ENCODE measurements around the gene FAAP100.

Gene FAAP100

DNA sequence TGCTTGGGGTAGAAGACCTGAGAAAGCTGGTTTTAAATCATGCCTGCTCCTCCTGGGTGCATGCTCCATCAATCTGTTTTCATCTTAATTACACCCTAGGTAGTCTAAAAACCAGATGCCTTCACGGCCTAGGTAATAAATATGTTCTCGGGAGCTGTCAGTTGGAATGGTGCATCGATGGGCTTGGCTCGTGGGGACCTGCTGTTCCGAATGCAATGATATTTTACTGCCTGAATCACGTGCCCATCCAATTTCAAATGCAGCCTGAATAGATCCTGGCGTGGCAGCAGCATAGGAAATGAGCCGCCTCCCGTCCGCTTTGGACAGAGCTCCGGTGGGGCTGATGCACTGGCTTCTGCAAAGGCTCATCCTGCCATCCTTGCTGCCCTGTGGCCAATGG is 18.8 kb upstream of the FAAP100 start:
- in situ Hi-C loops (cut with HindIII; ENCODE audit: low pct_unique_long_range_greater_than_20kb, low sequenced_read_pairs), result no loop called here
- no peak for DNase-seq (ENCODE audit: low read depth in 1 of 2, low spot score in 1 of 2)
- no peak for TF ChIP-seq JUND (IDR thresholded peaks at IDR 0.05; ENCODE audit: low read depth)

- DNase-seq (ENCODE audit: low read depth in 1 of 2, low spot score in 1 of 2), result no peak
- in situ Hi-C loops (cut with HindIII; ENCODE audit: low pct_unique_long_range_greater_than_20kb, low sequenced_read_pairs), result no loop called here
- TF ChIP-seq JUND (IDR thresholded peaks at IDR 0.05; ENCODE audit: low read depth), result no peak
Observed at GRCh38 chr17:81569986-81570514, 17.9 kb upstream of the FAAP100 start.

GRCh38 chr17:81568416-81568815 is 16.3 kb upstream of the FAAP100 start:
- no peak for TF ChIP-seq JUND (IDR thresholded peaks at IDR 0.05; ENCODE audit: low read depth)
- no peak for DNase-seq (ENCODE audit: low read depth in 1 of 2, low spot score in 1 of 2)
- in situ Hi-C loops (cut with HindIII; ENCODE audit: low pct_unique_long_range_greater_than_20kb, low sequenced_read_pairs), result no loop called here

GRCh38 chr17:81567191-81567590 is 15.0 kb upstream of the FAAP100 start:
- no peak for TF ChIP-seq JUND (IDR thresholded peaks at IDR 0.05; ENCODE audit: low read depth)
- DNase-seq (ENCODE audit: low read depth in 1 of 2, low spot score in 1 of 2), result no peak
- in situ Hi-C loops (cut with HindIII; ENCODE audit: low pct_unique_long_range_greater_than_20kb, low sequenced_read_pairs), result no loop called here

DNA sequence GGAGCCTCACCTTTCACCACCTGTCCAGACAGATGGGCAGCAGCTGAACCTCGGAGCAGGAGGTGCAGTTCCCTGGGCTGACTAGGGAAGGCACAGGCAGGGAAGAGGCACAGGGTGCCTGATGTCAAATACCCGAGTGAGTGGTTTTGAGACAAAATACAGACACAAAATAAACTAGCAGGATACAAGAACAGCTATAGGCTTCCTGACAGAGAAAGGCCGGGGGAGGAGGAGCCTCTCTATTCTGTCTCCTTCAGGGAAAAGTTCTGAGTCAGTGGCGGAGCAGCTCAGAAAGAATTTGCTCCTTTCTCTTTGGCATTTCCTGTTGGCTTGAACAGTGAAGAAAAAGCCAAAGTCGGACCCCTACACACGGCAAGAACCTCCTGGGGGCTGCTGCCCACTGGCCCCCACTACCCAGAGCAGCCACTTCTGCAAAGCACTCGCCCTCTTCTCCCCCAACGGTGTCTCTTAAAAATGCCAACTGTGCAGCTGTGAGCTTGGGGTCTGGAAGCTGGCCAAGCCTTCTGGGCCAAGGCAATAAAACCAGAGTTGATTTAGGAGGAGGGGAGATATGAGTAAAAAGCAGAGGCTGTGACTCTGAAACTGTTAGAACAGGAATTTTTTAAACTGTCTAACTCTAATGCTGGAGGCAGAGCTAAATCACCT is 14.4 kb upstream of the FAAP100 start:
- in situ Hi-C loops (cut with HindIII; ENCODE audit: low pct_unique_long_range_greater_than_20kb, low sequenced_read_pairs), result no loop called here
- DNase-seq (ENCODE audit: low read depth in 1 of 2, low spot score in 1 of 2), result peak; percentile 63 to 87
- 0 out of 2 replicates have a peak, but pooled peaks have one; percentile 55 for TF ChIP-seq JUND (IDR thresholded peaks at IDR 0.05; ENCODE audit: low read depth)

DNA sequence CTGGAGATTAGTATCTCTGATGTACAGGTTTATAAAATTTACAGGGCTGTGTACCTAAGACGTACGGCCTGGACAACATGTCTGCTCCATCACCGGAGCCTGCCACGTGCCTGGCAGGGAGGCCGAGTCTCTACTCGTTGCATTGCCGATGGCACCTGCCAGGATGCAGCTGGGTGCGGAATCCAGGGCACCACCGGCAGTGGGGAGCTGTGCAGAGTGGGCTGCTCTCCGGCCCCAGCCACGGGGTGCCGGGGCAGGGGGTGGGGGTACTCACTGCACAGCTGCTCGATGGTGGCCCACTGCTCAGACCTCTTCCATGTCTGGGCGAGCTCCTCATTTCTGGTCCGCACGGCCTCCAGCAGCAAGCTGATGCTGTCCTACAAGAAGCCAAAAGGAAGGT is 13.1 kb upstream of the FAAP100 start:
- no peak for TF ChIP-seq JUND (IDR thresholded peaks at IDR 0.05; ENCODE audit: low read depth)
- in situ Hi-C loops (cut with HindIII; ENCODE audit: low pct_unique_long_range_greater_than_20kb, low sequenced_read_pairs), result no loop called here
- no peak for DNase-seq (ENCODE audit: low read depth in 1 of 2, low spot score in 1 of 2)

DNA sequence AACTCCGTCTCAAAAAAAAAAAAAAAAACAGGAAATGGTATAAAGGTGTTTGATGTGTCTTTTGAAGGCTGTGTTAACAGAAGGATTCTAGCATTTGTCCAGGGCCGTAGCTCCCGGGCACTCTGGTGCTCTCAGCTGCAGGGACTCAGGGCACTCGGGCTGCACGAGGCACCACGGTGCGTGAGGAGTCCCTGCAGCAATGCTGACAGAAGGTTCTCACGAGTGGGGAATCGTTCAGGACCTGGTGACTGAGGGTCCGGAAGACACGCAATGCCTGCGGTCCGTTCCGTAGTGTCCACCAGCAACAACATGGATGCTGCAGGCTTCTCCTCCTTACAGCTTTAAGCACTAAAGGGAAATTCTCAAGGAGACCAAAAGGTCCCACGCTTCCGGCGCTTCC is 12.6 kb upstream of the FAAP100 start:
- no peak for TF ChIP-seq JUND (IDR thresholded peaks at IDR 0.05; ENCODE audit: low read depth)
- in situ Hi-C loops (cut with HindIII; ENCODE audit: low pct_unique_long_range_greater_than_20kb, low sequenced_read_pairs), result no loop called here
- DNase-seq (ENCODE audit: low read depth in 1 of 2, low spot score in 1 of 2), result no peak

DNA sequence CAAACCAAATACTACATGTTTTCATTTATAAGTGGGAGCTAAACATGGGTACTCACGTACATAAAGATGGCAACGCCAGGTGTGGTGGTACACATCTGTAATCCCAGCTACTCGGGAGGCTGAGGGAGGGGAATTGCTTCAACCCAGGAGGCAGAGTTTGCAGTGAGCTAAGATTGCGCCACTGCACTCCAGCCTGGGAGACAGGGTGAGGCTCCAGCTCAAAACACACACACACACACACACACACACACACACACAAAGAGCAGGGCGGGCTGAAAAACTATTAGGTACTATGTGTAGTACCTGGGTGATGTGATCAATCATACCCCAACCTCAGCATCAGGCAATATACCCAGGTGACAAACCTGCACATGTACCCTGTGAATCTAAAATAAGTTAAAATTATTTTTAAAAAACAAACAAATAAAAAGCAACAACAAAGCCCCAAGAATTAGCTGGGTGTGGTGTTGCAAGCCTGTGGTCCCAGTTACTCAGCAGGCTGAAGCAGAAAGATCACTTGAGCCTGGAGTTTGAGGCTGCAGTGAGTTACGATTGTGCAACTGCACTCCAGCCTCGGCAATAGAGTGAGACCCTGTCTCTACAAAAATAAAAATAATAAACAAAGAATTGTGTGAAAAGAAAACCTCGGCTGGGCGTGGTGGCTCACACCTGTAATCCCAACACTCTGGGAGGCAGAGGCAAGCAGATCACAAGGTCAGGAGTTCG is 11.9 kb upstream of the FAAP100 start:
- in situ Hi-C loops (cut with HindIII; ENCODE audit: low pct_unique_long_range_greater_than_20kb, low sequenced_read_pairs), result no loop called here
- DNase-seq (ENCODE audit: low read depth in 1 of 2, low spot score in 1 of 2), result no peak
- TF ChIP-seq JUND (IDR thresholded peaks at IDR 0.05; ENCODE audit: low read depth), result no peak

DNA sequence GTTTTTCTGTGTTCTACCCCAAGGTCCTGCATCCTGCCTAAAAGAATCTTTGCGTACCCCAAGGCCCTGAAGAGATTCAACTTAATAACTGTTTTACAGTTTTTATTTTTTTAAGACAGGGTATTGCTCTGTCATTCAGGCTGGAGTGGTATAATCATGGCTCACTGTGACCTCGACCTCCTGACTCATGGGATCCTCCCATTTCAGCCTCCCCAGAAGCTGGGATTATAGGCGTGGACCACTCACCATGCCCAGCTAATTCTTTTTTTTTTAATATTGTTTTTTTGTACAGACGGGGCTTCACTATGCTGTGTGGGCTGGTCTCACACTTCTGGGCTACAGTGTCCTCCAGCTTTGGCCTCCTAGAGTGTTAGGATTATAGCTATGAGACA is 9.3 kb upstream of the FAAP100 start:
- TF ChIP-seq JUND (IDR thresholded peaks at IDR 0.05; ENCODE audit: low read depth), result no peak

DNA sequence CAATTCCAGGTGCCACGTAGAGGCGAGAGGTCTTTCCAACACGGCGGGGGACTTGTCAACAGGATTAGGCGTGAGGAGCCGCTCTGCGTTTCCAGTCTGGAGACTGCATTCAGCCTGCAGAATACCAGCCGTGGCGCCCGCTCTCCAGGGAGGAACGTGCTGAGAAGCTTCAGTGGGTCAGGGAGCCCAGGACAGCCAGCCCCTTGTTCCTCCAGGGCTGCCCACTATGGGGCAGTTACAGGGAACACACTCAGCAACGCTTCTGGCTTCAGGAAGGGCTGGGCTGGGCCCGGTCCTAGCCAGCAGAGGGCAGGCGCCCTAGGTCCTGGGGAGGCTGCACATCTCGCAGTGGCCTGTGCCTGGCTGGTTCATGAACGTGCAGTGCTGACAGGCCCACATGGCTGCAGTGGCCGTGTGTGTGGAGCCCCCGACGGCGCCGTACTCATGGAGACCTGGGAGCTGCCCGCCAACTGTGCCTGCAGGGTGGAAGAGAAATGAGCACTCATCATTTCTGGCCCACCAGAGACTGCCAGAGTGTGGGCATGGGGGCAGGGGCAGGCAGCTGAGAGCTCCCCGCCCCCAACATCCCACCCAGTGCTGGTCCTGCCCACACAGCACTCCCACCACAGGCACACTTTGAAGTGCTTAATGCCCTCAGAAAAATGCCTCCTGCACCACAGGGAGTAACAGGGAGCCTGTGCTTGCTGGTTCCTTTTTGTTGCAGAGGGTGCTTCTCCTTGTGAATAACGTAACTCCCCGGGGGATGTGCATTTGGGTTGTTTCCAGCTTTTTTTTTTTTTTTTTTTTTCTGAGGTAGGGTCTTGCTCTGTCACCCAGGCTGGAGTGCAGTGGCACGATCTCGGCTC is 7.0 kb upstream of the FAAP100 start:
- no peak for TF ChIP-seq JUND (IDR thresholded peaks at IDR 0.05; ENCODE audit: low read depth)
- DNase-seq (ENCODE audit: low read depth in 1 of 2, low spot score in 1 of 2), result no peak
- in situ Hi-C loops (cut with HindIII; ENCODE audit: low pct_unique_long_range_greater_than_20kb, low sequenced_read_pairs), result no loop called here

More for the DNA sequence above, 9.3 kb upstream of the FAAP100 start:
- in situ Hi-C loops (cut with HindIII; ENCODE audit: low pct_unique_long_range_greater_than_20kb, low sequenced_read_pairs), result no loop called here
- no peak for DNase-seq (ENCODE audit: low read depth in 1 of 2, low spot score in 1 of 2)

DNA sequence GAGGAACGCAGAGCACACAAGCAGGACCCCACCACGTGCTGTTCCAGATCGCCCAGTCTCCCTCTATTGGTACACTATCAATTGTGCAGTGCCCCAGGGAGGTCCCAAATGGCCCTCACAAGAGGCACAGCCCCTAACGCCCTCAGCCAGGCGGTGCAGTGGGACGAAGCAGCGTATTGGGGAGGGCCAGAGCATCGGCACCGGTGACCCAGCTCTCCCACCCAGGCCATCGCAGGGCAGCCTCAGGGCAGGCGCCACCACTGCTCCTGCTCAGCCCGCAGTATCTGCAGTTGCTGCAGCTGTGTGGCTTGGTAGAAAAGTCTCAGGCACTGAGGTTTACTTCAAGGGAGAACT is 5.9 kb upstream of the FAAP100 start:
- TF ChIP-seq JUND (IDR thresholded peaks at IDR 0.05; ENCODE audit: low read depth), result no peak
- DNase-seq (ENCODE audit: low read depth in 1 of 2, low spot score in 1 of 2), result no peak
- in situ Hi-C loops (cut with HindIII; ENCODE audit: low pct_unique_long_range_greater_than_20kb, low sequenced_read_pairs), result no loop called here

- in situ Hi-C loops (cut with HindIII; ENCODE audit: low pct_unique_long_range_greater_than_20kb, low sequenced_read_pairs), result no loop called here
- TF ChIP-seq JUND (IDR thresholded peaks at IDR 0.05; ENCODE audit: low read depth), result no peak
- no peak for DNase-seq (ENCODE audit: low read depth in 1 of 2, low spot score in 1 of 2)
Observed at GRCh38 chr17:81557276-81558114, 5.3 kb upstream of the FAAP100 start.

Measured in T47D (cell line).